Hematopoietic multipotent progenitor cell treated with erythropoietin and hydrocortisone succinate and interleukin-3 and kit ligand, for 15 days (in vitro differentiated cells): ENCODE data around the gene CYP4F2.
"Not testable (repeated sequence)": the region's sequence is repeated elsewhere in the genome, so short reads cannot be mapped to it uniquely, and the experiment has no call there.

Experiments
- DNase-seq: peaks from one replicate; pipeline ENCODE4 v3.0.0-alpha.2; 2015; ENCODE audit warnings: low spot score

CYP4F2 gene

GRCh38 chr19:15846923-15847322 lies 51.0 kb downstream of the CYP4F2 start:
- DNase-seq = no peak

GRCh38 chr19:15843894-15844222 lies 54.0 kb downstream of the CYP4F2 start:
- DNase-seq = not testable (repeated sequence)

- no peak for DNase-seq
Measured at GRCh38 chr19:15843203-15843893, 54.5 kb downstream of the CYP4F2 start.

GRCh38 chr19:15841875-15842569 lies 55.9 kb downstream of the CYP4F2 start:
- no peak for DNase-seq

- no peak for DNase-seq
Measured at GRCh38 chr19:15840833-15841232, 57.0 kb downstream of the CYP4F2 start.

- not testable (repeated sequence) for DNase-seq
Measured at GRCh38 chr19:15839888-15840287, 58.0 kb downstream of the CYP4F2 start.

GRCh38 chr19:15838351-15838750 lies 59.5 kb downstream of the CYP4F2 start:
- no peak for DNase-seq

- no peak for DNase-seq
Measured at GRCh38 chr19:15837221-15837731, 60.6 kb downstream of the CYP4F2 start.

GRCh38 chr19:15836330-15837220 lies 61.3 kb downstream of the CYP4F2 start:
- DNase-seq = peak; percentile 97

- peak; percentile 37 for DNase-seq
Measured at GRCh38 chr19:15835565-15836329, 62.1 kb downstream of the CYP4F2 start.

GRCh38 chr19:15834232-15834631 lies 63.6 kb downstream of the CYP4F2 start:
- DNase-seq = not testable (repeated sequence)

GRCh38 chr19:15831626-15832025 lies 66.2 kb downstream of the CYP4F2 start:
- no peak for DNase-seq

- DNase-seq = no peak
Measured at GRCh38 chr19:15829786-15830185, 68.1 kb downstream of the CYP4F2 start.

GRCh38 chr19:15829306-15829698 lies 68.6 kb downstream of the CYP4F2 start:
- DNase-seq = no peak

GRCh38 chr19:15828611-15829305 lies 69.1 kb downstream of the CYP4F2 start:
- peak; percentile 25 for DNase-seq

GRCh38 chr19:15828121-15828610 lies 69.7 kb downstream of the CYP4F2 start:
- no peak for DNase-seq
